ENCODE results near the gene FXN.
A peak's percentile ranks its signal among the peaks of the same experiment; 100 is the strongest.
"Not testable (repeated sequence)": the region's sequence is repeated elsewhere in the genome, so short reads cannot be mapped to it uniquely, and the experiment has no call there.

The FXN gene

GRCh38 chr9:69027355-69028097, 8.0 kb upstream of the FXN start:
- peak; percentile 88 for DNase-seq

- no peak for DNase-seq
Measured at GRCh38 chr9:69028754-69029153, 6.8 kb upstream of the FXN start.

GRCh38 chr9:69029535-69029934, 6.0 kb upstream of the FXN start:
- no peak for DNase-seq

GRCh38 chr9:69030851-69031645, 4.5 kb upstream of the FXN start:
- DNase-seq, result no peak

- DNase-seq, result no peak
Measured at GRCh38 chr9:69034071-69034470, 1.5 kb upstream of the FXN start.

GRCh38 chr9:69036309-69036708, 757 bp downstream of the FXN start:
- DNase-seq, result no peak

GRCh38 chr9:69036799-69037198, 1.2 kb downstream of the FXN start:
- no peak for DNase-seq

GRCh38 chr9:69040646-69041045, 5.1 kb downstream of the FXN start:
- DNase-seq, result no peak

- peak; percentile 37 for DNase-seq
Measured at GRCh38 chr9:69044240-69045219, 9.0 kb downstream of the FXN start.

GRCh38 chr9:69045821-69046220, 10.3 kb downstream of the FXN start:
- no peak for DNase-seq

GRCh38 chr9:69046723-69047122, 11.2 kb downstream of the FXN start:
- DNase-seq, result no peak

- no peak for DNase-seq
Measured at GRCh38 chr9:69047371-69047770, 11.8 kb downstream of the FXN start.

- no peak for DNase-seq
Measured at GRCh38 chr9:69049094-69049493, 13.5 kb downstream of the FXN start.

- DNase-seq, result not testable (repeated sequence)
Measured at GRCh38 chr9:69050936-69051335, 15.4 kb downstream of the FXN start.

GRCh38 chr9:69054989-69055388, 19.4 kb downstream of the FXN start:
- no peak for DNase-seq

GRCh38 chr9:69056191-69056815, 20.8 kb downstream of the FXN start:
- no peak for DNase-seq

GRCh38 chr9:69058101-69058500, 22.5 kb downstream of the FXN start:
- DNase-seq, result no peak

- no peak for DNase-seq
Measured at GRCh38 chr9:69060766-69061165, 25.2 kb downstream of the FXN start.

GRCh38 chr9:69062195-69062594, 26.6 kb downstream of the FXN start:
- DNase-seq, result no peak

- DNase-seq, result no peak
Measured at GRCh38 chr9:69063839-69064238, 28.3 kb downstream of the FXN start.

GRCh38 chr9:69065660-69066059, 30.1 kb downstream of the FXN start:
- no peak for DNase-seq

GRCh38 chr9:69066955-69067354, 31.4 kb downstream of the FXN start:
- DNase-seq, result no peak

- no peak for DNase-seq
Measured at GRCh38 chr9:69070201-69070600, 34.6 kb downstream of the FXN start.
